Motor neuron (in vitro differentiated cells): ENCODE measurements around the gene KDM1B. TPM values are rescaled to one million over a fixed set of nuclear protein-coding genes. Genes with fewer than 3 reads are reported as not detected.
"Not testable (repeated sequence)": the region's sequence is repeated elsewhere in the genome, so short reads cannot be mapped to it uniquely, and the experiment has no call there.

Experiments used
- ATAC-seq, 8 experiments: fragments of 200-7000 bp; cut with Tn5 transposase; replicated peaks in 6 of 8; 2 replicates each; pipeline ENCODE4 v1.8.0; 2021; ENCODE audit warnings: mild to moderate bottlenecking in 8 of 8, moderate library complexity in 8 of 8
- H3K27ac ChIP-seq, 2 donors: fragments of 250-450 bp; sonication (Bioruptor Pico); 2 replicates each; pipeline ENCODE4 v1.9.0; 2021; ENCODE audit warnings: antibody characterized with exemption in 2 of 2, mild to moderate bottlenecking in 2 of 2, moderate library complexity in 1 of 2
- H3K4me1 ChIP-seq, 2 donors: fragments of 250-450 bp; sonication (Bioruptor Pico); replicated peaks in 1 of 2; 2 replicates each; pipeline ENCODE4 v1.6.1; 2021; ENCODE audit warnings: antibody characterized with exemption in 2 of 2, mild to moderate bottlenecking in 2 of 2, moderate library complexity in 1 of 2
- H3K4me3 ChIP-seq, 5 donors: fragments of 250-450 bp; sonication (Bioruptor Pico); 2 replicates each; pipeline ENCODE4 v1.9.0; 2021; ENCODE audit warnings: antibody characterized with exemption in 5 of 5, mild to moderate bottlenecking in 5 of 5, moderate library complexity in 4 of 5
- WGBS, 10 experiments: fragments of 450-650 bp; shearing (Covaris generic); methylation state at CpG; one replicate each; pipeline ENCODE4 v1.0.0; 2022; 5-methylcytosine and 5-hydroxymethylcytosine counted together
- in situ Hi-C, 9 experiments: fragments of 400-800 bp; cut with MboI; loops; one replicate each; pipeline ENCODE4 v1.15.0; 2021; ENCODE audit warnings: low sequenced_read_pairs in 9 of 9, low pct_unique_long_range_greater_than_20kb in 2 of 9; ENCODE audit not compliant: unreplicated experiment in 9 of 9
- total RNA-seq, 8 experiments: library from RNA; unstranded; fragments of 300-600 nt; gene quantifications; 2 replicates each; pipeline versions ENCODE4 v1.2.3 to v1.2.4, GENCODE V29; 2022

KDM1B gene
- total RNA-seq, 8 experiments from 2014 or later, result 11.9 to 28.1 (median 17.9) TPM

DNA sequence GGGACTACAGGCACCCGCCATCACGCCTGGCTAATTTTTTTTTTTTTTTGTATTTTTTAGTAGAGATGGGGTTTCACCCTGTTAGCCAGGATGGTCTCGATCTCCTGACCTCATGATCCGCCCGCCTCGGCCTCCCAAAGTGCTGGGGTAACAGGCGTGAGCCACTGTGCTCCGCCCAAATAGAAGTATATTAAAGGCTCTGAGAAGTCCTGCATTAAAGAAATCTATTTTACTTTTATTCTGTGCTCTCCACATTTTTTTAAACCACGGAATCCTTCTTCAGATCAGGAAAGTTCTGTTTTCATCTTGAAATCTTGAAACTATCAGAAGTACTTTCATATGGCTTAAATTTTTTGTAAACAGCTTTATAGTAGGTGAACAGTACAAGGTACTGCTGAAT lies 53.6 kb downstream of the KDM1B start:
- WGBS, 10 experiments, result 100% methylated on average over 1 to 3 of the region's 9 CpGs; no CpG with 5 or more reads in 3 of the 10 experiments
- ATAC-seq, H3K4me3 ChIP-seq, in situ Hi-C loops, H3K4me1 ChIP-seq, H3K27ac ChIP-seq: not testable (repeated sequence)

DNA sequence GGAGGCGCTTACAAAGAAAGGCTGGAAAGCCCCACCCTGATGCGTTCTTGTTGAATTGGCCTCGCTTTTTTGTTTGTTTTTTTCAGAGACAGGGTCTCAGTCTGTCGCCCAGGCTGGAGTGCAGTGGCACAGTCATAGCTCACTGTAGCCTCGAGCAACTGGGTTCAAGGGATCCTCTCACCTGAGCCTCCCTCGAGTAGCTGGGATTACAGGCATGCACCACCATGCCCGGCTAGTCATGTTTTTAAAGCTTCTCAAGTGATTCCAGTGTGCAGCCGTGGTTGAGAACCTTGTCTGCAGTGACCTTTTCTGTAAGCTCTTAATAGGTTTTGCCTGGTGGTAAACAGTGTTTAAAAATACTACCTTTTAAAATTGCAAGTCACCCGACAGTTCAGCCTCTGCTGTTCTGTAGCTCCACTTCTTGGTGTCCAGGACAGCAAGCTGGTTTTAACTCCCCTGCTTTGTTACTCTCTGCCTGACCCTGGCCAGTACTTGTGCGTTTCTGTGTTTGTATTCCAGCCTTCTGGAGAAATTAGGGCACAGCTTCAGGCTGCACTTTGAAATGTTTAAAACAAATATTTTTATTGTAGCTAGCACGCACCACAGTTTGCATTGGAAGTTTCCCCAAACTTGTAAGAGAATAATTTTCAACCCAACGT lies 54.4 kb downstream of the KDM1B start:
- Histone ChIP-seq H3K4me1 (no peaks in the 10 kb centered on the region), H3K27ac (no peak overlapping the region), H3K4me3 (no peak overlapping the region)
- peak in 1 of 8 experiments; percentile 59 for ATAC-seq
- 73 to 100% (median 90%) methylated on average over 2 to 8 of the region's 12 CpGs for WGBS, 10 experiments
- in situ Hi-C loops, result no loop called here

DNA sequence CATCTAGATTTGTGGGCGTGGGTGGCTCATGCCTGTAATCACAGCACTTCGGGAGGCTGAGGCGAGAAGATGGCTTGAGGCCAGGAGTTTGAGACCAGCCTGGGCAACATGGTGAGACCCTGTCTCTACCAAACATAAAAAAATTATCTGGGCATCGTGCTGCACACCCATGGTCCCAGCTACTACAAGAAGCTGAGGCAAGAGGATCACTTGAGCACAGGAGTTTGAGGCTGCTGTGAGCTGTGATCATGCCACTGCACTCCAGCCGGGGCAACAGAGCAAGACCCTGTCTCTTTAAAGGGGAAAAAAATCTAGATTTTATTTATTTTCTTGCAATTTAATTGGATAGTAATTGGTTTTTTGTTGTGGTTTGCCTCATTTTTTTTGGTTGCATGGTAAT lies 55.5 kb downstream of the KDM1B start:
- in situ Hi-C loops, result no loop called here
- no peak for ATAC-seq
- H3K27ac ChIP-seq, result no peak overlapping the region
- H3K4me1 ChIP-seq, result no peaks in the 10 kb centered on the region
- no peak overlapping the region for H3K4me3 ChIP-seq
- WGBS, 10 experiments, result 75 to 100% (median 96%) methylated on average over 1 to 4 of the region's 5 CpGs

DNA sequence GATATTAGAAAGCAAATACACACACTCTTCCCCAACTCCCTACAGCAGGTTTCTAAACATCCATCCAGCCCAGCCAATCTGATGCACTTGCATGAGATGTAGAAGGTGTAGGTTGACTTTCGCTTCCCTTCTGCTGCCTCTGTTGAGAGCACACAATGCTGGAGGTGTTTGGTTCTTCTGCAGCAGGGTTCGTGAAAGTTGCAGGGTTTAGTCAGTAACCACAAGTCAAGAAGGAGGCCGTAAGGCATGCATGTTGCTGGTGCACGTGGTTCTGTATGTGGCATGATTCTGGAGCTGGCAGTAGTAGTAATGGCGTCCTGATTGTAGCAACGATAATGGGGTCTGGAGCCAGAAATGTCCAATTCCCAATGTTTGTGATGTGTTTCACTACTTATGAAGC lies 56.1 kb downstream of the KDM1B start:
- no peaks in the 10 kb centered on the region for H3K4me1 ChIP-seq
- WGBS, 10 experiments, result 67 to 100% (median 90%) methylated on average over 1 to 6 of the region's 6 CpGs; no CpG with 5 or more reads in 3 of the 10 experiments
- in situ Hi-C loops, result no loop called here

DNA sequence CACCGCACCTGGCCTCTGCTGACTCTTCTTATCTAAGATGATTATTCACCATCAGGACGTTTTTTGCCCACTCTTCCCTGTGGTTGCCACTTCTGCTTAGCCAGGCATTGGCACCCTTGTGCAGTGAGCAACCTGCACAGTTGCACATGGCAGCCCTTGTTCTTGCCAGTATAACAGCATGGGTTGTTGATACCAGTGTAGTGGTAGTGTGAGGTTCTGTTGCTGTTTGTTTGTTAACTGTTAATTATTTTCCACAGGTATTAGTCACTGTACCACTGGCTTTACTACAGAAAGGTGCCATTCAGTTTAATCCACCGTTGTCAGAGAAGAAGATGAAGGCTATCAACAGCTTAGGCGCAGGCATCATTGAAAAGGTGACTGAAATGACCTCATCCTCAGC lies 57.0 kb downstream of the KDM1B start:
- no peak for ATAC-seq
- WGBS, 10 experiments, result 0 to 100% (median 89%) methylated on average over 1 to 4 of the region's 4 CpGs; no CpG with 5 or more reads in 2 of the 10 experiments
- Histone ChIP-seq H3K4me3 (no peak overlapping the region), H3K27ac (no peak overlapping the region), H3K4me1 (no peaks in the 10 kb centered on the region)
- in situ Hi-C loops, result no loop called here

More for the DNA sequence above, 56.1 kb downstream of the KDM1B start:
- ATAC-seq, result no peak
- H3K4me3 ChIP-seq, result no peak overlapping the region
- no peak overlapping the region for H3K27ac ChIP-seq

DNA sequence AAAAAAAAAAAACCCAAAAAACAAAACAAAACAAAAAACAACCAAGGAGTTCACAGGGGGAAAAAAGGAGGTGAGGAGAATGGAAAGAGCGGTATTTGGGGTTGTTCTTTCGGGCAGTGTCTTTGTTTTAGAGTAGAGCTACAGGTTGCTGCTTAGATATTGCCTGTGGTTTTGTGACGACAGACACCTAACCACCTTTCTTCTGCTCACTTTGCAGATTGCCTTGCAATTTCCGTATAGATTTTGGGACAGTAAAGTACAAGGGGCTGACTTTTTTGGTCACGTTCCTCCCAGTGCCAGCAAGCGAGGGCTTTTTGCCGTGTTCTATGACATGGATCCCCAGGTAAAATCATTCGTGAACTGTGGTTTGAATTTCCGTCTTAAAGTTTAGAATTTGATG lies 58.2 kb downstream of the KDM1B start:
- no peak overlapping the region for H3K27ac ChIP-seq
- 87 to 100% (median 93%) methylated on average over 2 to 9 of the region's 9 CpGs for WGBS, 10 experiments
- H3K4me1 ChIP-seq, result no peaks in the 10 kb centered on the region
- no peak overlapping the region for H3K4me3 ChIP-seq
- in situ Hi-C loops, result no loop called here
- no peak for ATAC-seq

DNA sequence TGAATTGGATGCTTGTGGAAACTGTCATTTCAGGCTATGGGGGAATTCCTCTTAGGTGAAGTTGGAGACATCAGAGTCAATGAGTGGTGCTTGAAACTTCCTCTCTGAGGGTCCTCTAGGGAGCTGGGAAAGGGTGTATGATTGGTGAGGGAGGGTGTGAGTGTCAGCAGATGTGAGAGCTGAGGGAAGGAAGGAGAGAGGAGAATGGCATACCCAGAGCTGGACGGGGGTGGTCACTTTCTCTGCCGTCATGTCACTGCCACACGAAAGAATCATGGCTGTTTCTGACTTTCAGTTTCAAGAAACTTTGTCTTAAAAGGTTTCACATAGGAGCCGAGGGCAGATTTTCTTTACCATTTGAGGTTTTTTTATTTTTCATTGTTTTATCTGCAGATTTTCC lies 58.8 kb downstream of the KDM1B start:
- H3K4me3 ChIP-seq, result no peak overlapping the region
- no peak overlapping the region for H3K27ac ChIP-seq
- no peak for ATAC-seq
- H3K4me1 ChIP-seq, result no peaks in the 10 kb centered on the region
- 77 to 100% (median 85%) methylated on average over 1 to 4 of the region's 4 CpGs; no CpG with 5 or more reads in 2 of the 10 experiments for WGBS, 10 experiments
- in situ Hi-C loops, result no loop called here

DNA sequence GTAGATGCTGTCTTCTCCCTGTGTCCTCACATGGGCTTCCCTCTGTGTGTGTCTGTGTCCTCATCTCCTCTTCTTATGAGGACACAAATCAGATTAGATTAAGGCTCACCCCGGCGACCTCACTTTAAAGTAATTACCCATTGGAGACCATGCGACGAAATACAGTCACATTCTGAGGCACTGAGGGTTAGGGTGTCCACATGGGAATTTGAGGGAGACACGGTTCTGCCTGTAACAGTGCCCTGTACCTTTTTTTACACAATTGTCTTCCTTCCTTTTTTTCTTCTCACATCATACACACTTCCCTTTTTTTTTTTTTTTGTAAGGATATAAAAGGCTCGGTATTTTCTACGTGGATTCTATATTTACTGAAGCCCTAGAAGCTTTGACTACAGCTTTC lies 60.2 kb downstream of the KDM1B start:
- Histone ChIP-seq H3K4me1 (no peaks in the 10 kb centered on the region), H3K4me3 (no peak overlapping the region), H3K27ac (no peak overlapping the region)
- no peak for ATAC-seq
- in situ Hi-C loops, result no loop called here
- WGBS, 10 experiments, result 74 to 100% (median 93%) methylated on average over 1 to 7 of the region's 7 CpGs

DNA sequence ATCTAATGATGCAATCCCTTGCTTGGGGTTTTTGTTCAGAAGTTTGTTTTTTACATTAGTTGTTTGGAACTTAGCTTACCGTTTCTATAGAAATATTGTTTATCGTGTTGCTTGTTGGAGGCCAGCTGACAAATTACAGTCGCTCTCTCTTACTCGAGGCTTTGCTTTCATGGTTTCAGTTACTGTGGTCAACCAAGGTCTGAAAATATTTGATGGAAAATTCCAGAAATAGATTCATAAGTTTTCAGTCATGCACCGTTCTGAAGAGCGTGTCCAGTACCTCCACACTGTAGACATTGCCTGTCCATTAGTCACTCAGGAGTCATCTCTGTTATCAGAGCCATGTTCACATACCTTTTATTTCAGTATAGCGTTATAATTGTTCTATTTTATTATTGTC lies 61.2 kb downstream of the KDM1B start:
- H3K27ac ChIP-seq, result no peak overlapping the region
- ATAC-seq, result no peak
- 57 to 98% (median 83%) methylated on average over 3 to 7 of the region's 7 CpGs; no CpG with 5 or more reads in 1 of the 10 experiments for WGBS, 10 experiments
- no peak overlapping the region for H3K4me3 ChIP-seq
- no peaks in the 10 kb centered on the region for H3K4me1 ChIP-seq
- in situ Hi-C loops, result no loop called here

DNA sequence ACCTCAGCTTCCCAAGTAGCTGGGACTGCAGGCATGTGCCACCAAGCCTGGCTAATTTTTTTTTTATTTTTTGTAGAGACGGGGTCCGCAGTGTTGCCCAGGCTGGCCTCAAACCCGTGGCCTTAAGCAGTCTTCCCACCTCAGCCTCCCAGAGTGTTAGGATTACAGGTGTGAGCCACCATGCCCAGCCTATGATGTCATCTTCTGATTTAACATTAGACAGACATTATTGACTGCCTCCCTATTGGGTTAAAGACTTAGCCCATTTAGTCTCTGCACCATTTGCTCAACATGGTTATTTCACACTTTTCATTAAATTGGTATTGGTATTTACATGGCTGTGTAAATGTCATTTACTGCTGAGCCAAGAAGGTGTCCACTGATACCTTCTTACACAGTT lies 63.0 kb downstream of the KDM1B start:
- Histone ChIP-seq H3K27ac (no peak overlapping the region), H3K4me3 (no peak overlapping the region), H3K4me1 (no peaks in the 10 kb centered on the region)
- in situ Hi-C loops, result no loop called here
- WGBS, 10 experiments, result 58 to 100% (median 93%) methylated on average over 1 to 3 of the region's 3 CpGs; no CpG with 5 or more reads in 3 of the 10 experiments
- no peak for ATAC-seq

DNA sequence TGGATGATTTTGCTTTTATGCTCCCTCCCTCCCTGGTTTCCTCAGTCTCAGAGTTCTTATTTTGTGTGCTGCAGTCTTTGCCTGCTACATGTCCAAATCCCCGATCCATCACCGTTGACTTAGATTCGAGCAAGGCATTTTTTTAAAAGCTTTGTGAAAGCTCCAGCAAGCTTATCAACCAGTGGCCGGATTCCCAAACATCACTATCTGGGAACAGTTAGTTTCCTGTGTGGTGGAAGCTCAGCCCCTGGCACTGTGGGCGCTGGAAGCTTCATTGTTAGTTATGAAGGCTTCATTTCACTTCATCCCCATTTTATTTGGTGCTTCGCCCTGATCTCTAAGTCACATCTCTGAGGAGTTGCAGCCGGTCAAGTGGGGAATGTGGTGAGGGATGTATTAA lies 64.4 kb downstream of the KDM1B start:
- Histone ChIP-seq H3K4me3 (no peak overlapping the region), H3K27ac (no peak overlapping the region), H3K4me1 (no peaks in the 10 kb centered on the region)
- 40 to 100% (median 89%) methylated on average over 1 to 7 of the region's 7 CpGs; no CpG with 5 or more reads in 1 of the 10 experiments for WGBS, 10 experiments
- in situ Hi-C loops, result no loop called here
- no peak for ATAC-seq

DNA sequence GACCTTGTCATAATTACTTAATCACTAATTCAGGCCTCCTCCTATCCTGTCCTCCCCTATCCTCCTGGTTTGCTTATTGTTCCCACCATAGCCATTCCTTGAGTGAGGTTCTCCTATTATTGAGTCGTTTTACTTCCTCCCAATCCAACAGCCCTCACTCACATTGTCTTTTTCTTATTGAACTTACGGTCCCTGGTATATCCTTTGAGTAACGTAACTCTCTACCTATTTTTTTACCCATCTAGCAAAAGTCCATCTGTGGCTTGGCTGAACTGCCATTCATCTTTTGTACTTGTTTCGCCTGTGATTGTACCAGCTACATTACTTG lies 66.0 kb downstream of the KDM1B start:
- in situ Hi-C loops, result no loop called here
- no peak for ATAC-seq
- no peaks in the 10 kb centered on the region for H3K4me1 ChIP-seq
- H3K4me3 ChIP-seq, result no peak overlapping the region
- 70 to 100% (median 93%) methylated on average over 2 to 4 of the region's 4 CpGs for WGBS, 10 experiments
- no peak overlapping the region for H3K27ac ChIP-seq

DNA sequence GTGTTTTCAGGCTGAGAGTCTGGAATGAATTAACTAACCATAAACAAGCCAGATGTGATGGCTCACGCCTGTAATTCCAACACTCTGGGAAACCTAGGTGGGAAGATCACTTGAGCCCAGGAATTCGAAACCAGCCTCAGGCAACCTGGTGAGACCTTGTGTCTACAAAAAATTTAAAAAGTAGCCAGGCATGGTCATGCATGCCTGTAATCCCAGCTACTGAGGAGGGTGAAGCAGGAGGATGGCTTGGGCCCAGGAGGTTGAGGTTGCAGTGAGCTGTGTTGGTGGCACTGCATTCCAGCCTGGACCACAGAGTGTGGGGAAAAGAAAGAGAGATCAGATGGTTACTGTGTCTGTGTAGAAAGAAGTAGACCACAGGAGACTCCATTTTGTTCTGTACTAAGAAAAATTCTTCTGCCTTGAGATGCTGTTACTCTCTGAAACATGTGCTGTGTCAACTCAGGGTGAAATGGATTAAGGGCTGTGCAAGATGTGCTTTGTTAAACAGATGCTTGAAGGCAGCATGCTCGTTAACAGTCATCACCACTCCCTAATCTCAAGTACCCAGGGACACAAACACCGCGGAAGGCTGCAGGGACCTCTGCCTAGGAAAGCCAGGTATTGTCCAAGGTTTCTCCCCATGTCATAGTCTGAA lies 71.4 kb downstream of the KDM1B start:
- in situ Hi-C loops, H3K4me1 ChIP-seq, H3K27ac ChIP-seq, H3K4me3 ChIP-seq: not testable (repeated sequence)
- 0 to 100% (median 93%) methylated on average over 1 to 2 of the region's 5 CpGs; no CpG with 5 or more reads in 3 of the 10 experiments for WGBS, 10 experiments
- ATAC-seq, result peak in 3 of 8 experiments; percentile 71 to 93 (median 87)

DNA sequence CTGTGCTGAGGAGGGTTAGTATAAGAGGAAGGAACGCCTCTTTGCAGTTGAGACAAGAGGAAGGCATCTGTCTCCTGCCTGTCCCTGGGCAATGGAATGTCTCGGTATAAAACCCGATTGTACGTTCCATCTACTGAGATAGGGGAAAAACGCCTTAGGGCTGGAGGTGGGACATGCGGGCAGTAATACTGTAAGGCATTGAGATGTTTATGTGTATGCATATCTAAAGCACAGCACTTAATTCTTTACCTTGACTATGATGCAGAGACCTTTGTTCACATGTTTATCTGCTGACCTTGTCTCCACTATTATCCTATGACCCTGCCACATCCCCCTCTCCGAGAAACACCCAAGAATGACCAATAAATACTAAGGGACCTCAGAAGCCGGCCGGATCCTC lies 71.9 kb downstream of the KDM1B start:
- 62 to 100% (median 93%) methylated on average over 1 to 5 of the region's 9 CpGs; no CpG with 5 or more reads in 3 of the 10 experiments for WGBS, 10 experiments
- H3K4me3 ChIP-seq, in situ Hi-C loops, H3K4me1 ChIP-seq, ATAC-seq, H3K27ac ChIP-seq: not testable (repeated sequence)
